SHP77 (cell line): Measurements from ENCODE around the gene NFE2L1.
A peak's percentile ranks its signal among the peaks of the same experiment; 100 is the strongest.

ENCODE experiments used
- DNase-seq, 2 experiments: peaks; one replicate each; lab custom pipeline; 2025; lab: John Stamatoyannopoulos, UW

NFE2L1 gene

DNA sequence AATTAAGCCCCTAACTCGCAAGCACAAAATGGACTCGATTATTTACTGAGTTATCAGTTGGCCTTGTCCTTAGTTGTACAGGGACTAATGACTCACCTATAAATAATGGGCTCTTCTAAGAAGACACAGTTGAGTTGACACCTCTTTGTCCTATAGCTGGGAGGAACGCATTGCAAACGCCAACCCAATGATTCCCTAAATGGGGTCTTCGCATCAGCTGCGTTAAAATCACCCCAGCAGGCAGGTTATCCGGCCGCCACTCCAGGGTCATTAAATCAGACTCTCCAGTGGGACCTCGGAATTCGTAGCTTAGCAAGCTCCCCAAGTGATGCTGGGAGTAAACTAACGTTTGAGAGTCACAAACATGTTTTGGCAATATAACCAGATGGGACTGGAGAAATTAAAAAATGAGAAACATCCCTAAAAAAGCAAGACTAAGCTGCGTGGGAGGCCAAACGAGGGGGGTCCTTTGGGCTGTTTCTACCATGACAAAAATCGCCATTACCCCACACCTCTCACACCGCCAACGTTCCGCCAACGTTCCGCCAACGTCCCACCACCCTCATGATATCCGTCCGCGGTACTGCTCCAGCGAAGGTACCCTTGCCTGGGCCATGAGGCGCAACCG is 932 bp upstream of the NFE2L1 start:
- DNase-seq: no peak

- peak; percentile 87 to 89 for DNase-seq
Observed at GRCh38 chr17:48048384-48049126, 396 bp downstream of the NFE2L1 start.

DNA sequence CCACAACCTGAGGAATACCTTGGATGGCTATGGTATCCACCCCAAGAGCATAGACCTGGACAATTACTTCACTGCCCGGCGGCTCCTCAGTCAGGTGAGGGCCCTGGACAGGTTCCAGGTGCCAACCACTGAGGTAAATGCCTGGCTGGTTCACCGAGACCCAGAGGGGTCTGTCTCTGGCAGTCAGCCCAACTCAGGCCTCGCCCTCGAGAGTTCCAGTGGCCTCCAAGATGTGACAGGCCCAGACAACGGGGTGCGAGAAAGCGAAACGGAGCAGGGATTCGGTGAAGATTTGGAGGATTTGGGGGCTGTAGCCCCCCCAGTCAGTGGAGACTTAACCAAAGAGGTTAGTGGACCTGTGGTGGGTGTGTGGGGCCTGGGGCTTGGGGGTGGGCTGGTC is 3.1 kb downstream of the NFE2L1 start:
- no peak for DNase-seq

DNA sequence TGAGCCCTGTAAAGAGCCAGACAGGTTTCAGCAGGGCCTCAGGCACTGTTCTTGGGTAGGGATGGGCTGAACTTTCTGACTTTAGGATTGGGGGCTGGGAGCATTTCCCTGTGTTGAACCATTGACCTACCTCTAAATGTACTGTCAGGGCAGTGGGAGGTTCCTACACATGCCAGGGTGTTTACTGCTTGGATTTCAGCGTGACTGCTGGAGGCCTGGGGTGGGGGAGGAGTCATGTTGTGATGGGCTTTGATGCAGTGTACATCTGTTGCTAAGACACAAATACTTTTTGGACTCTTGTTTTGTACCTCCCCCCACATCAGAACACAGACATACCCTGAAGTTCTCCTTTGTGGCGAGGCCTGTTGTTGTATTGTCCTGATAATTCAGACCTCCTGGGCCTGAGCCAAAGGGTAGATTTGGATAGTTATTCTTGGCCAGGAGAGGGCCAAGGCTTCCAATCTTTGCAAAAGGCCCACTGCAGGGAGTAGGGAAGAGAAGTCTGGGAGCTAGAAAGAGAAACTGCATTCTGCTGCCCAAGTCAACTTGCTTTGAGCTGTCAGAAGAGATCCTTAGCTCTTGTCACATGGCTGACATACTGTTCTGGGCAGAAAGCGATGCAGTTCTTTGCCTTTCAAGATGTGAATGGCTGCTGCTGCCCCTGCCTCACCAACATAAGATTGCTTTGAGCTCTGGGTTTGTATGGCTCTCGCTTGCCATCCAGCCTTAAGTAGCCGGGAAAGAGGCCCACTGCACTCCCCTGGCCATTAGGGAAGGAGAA is 3.7 kb downstream of the NFE2L1 start:
- no peak for DNase-seq

DNA sequence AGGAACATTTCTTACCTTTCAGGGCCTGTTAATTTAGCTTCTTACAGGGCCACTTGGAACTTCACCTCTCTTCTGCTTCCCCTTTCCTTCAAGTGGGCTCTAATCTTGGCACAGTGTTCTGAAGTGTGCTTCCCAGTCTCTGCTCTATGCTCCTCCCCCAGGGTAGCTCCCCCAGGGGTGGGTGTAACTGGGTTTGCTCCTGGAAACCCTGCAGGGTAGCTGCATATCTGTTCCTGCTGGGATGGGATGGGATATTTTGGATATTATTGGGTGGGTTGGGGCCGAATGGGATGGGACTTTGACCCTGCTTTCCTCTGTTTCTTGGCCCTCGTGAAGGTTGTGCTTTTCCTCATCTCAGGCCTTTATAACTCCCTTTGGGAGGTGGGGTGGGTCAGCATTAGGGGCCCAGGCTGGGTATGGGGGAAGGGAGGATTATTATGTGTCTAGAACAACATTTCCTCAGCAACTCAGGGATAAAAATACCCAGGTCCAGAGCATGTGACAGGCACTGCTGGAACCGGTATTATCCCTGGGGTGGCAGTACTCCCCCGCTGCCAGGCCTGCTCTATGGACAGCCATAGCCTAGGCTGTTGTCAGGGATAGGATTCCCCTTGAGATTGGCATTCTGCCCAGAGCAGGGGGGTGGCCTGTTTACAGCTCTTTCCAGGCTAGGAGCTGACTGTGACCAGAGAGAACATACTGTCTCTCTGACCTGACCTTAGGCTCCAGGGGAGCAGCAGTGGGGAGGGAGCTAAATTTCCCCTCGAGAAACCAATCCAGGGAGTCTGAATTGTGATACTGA is 5.0 kb downstream of the NFE2L1 start:
- DNase-seq: peak; percentile 48 to 50

DNA sequence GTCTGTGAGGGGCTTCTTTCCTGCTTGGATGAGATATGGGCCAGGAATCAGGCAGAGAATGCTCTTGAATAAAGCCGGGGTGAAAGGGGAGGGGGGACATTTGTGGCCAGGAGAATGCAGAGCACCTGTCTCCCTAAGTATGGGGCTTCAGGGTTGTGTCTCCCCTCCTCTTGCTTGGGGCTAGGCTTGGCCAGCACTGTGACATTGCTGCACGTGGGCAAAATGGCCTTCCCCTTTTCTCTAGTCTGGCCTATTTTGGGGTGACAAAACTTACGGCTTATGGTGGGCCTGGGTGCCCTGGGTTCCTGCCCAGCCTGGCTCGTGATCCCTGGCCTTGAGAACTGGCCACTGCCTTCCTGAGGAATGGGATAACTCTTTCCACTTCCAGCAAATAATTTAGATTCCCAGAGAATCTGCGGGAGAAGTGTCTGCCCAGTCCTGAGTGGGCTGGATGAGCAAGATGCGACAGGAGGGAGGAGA is 5.6 kb downstream of the NFE2L1 start:
- DNase-seq: no peak

DNA sequence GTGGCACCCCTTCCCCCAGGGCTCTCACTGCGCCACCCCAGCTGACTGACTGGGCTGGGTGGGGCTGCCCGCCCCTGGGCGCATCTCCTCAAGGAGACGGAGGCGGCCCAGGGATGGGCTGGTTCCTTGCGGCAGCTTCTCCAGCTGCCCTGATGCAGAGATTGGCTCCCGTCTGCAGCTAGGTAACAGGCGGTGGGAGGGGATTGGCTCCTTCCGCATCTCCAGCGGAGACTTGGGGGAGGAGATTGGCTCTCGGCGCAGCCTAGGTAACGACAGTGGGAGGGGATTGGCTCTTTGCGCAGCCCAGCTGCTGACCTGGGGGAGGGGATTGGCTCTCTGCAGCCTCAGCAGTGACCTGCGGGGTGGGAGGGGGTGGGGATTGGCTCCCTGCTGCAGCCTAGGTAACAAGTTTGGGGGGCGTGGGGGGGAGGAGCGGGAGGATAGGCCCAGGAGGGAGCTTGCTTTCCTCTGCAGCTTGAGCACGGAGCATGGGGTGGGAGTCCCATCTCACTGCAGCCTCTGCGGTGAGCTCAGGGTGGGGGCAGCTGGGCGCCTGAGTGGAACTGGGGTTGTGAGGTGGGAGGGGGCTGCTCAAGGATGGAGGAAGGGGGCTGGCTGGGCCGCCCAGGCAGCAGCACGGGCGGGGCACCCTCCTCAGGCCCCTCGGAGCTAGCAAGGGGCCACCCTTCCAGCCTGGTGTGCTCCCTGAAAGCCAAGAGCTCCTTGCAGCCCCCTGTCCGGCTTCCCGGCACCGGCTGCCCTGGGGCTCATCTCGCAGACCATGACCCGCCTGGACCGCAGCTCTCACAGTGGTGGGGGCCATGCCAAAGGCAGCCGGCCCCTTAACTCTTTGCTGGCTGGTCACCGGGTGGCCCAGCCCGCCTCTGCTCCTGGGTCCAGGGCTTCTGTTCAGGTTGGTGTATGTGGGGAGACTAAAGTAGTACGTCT is 6.4 kb downstream of the NFE2L1 start:
- DNase-seq: peak; percentile 81 to 84

- no peak for DNase-seq
Observed at GRCh38 chr17:48055531-48056245, 7.5 kb downstream of the NFE2L1 start.

DNA sequence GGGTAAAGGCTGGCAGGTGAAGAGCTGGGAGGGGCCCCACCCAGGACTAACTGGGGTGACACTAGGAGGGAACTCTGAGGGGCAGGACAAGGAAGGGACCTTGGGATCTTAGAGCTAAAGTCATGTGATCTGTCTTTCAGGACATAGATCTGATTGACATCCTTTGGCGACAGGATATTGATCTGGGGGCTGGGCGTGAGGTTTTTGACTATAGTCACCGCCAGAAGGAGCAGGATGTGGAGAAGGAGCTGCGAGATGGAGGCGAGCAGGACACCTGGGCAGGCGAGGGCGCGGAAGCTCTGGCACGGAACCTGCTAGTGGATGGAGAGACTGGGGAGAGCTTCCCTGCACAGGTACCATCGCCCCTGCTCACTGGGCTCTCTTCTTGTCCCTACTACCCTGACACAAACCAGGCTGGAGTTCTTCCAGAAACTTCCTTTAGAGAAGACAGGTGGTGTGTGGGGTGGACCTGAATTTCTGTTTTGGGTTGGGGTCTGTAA is 8.1 kb downstream of the NFE2L1 start:
- no peak for DNase-seq

GRCh38 chr17:48056879-48057278 is 8.7 kb downstream of the NFE2L1 start:
- DNase-seq: no peak

DNA sequence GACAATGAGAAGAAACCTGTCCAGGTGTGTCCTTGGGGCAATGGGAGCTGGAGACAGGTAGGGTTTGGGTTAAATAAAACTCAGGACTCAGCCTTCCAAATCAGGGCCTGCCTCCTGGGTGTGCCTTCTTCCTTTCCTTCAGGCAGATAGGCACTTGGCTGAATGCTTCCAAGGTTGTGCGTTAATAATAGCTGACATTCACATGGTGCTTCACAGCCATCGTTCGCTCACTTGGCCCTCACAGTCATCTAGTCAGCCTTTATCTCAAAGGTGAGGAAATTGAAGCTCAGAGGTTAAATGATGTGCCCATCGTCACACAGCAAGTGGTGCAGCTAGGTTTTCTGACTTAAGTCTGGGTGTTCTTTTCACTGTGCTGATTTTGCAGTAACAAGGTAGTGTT is 9.5 kb downstream of the NFE2L1 start:
- no peak for DNase-seq

DNA sequence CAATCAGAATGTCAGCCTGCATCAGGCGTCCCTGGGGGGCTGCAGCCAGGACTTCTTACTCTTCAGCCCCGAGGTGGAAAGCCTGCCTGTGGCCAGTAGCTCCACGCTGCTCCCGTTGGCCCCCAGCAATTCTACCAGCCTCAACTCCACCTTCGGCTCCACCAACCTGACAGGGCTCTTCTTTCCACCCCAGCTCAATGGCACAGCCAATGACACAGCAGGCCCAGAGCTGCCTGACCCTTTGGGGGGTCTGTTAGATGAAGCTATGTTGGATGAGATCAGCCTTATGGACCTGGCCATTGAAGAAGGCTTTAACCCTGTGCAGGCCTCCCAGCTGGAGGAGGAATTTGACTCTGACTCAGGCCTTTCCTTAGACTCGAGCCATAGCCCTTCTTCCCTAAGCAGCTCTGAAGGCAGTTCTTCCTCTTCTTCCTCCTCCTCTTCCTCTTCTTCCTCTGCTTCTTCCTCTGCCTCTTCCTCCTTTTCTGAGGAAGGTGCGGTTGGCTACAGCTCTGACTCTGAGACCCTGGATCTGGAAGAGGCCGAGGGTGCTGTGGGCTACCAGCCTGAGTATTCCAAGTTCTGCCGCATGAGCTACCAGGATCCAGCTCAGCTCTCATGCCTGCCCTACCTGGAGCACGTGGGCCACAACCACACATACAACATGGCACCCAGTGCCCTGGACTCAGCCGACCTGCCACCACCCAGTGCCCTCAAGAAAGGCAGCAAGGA is 10.4 kb downstream of the NFE2L1 start:
- DNase-seq: no peak

GRCh38 chr17:48059125-48059668 is 11.0 kb downstream of the NFE2L1 start:
- no peak for DNase-seq

DNA sequence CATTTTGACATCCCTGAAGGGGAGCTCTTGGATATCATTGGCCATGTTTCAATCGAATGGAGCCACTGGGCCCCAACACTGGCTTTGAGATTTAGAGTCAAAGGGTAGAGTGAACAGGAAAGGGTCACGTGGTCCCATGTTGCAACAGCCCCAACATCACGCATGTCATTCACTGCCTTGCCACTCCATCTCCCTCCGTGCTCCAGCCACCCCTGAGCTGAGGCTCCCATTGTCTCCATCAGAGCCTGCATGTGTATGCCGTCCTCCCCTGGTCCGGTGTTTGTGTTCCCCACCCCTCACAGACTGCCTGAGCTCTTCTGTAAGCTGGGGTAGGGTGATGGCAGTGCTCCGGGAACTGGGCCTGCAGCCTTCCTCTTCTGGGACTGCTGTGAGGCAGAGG is 12.1 kb downstream of the NFE2L1 start:
- DNase-seq: no peak

DNA sequence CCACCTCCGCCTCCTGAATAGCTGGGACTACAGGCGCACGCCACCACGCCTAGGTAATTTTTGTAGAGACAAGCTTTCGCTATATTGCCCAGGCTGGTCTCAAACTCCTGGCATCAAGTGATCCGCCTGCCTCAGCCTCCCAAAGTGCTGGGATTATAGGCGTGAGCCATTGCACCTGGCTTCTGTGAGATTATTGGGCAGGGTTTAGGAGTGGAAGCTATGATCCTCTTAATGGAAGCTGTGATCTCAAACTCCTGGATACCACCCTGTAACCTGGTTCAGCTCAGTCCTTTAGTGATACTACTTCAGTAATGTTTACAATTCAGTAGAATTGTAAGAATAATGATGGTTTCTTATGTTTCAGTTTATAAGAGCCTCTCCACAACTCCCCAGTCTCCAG is 14.1 kb downstream of the NFE2L1 start:
- DNase-seq: no peak

DNA sequence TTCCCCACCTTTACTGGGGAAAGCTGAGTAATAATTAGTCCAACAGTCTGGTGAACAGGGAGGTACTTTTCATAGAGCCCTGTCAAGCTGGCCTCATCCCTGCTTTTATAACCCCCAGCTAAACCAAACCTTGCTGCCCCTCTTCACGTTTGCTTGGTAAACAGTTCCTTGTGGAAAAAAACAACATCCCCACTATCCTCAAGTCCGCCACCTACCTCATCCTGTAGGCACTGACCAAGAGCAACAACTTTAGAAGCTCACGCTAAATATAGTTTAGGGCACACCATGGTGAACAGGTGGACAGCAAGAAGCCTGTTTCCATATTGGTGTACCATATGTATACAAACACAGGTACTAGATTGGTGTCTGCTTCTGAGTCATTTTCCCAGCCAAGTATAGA is 16.5 kb downstream of the NFE2L1 start:
- no peak for DNase-seq

DNA sequence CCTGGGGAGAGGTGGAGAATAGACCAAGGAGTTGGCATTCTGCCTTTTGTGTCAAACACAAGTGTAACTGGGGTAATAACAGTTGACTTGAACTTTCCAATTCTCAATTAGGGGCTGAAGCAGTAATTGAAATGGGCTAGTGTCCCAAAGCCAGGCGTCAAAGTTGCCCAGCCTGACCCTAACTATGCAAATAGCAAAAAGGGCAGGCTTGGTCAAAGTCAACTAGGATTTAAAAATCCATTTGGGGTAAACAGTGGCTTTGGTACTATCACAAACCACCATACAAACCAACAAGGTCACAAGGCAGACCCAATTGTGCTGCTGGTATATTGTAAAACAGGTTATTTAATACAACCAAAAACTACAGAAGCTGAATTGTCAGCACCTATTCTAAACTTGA is 18.0 kb downstream of the NFE2L1 start:
- no peak for DNase-seq

DNA sequence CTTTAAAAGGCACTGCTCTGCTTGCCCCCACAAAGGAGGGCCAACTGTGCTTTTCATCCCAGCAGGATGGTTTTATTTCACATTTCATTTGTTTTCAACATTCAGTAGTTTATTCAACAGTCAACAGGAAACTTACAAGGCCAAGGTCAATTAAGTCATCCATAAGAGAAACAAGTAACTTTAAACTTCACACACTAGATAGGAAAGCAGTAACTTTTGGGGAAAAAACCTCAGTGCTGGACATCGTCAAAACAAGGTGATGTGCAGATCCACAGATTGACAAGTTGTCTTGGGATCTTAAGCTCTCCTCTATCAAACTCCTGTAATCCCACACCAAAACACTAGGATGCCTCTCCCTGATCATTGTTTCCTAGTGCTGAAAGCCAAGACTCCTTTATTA is 18.5 kb downstream of the NFE2L1 start:
- no peak for DNase-seq

- no peak for DNase-seq
Observed at GRCh38 chr17:48067245-48067644, 19.1 kb downstream of the NFE2L1 start.
